Measurements from ENCODE around the gene NTPCR.

NTPCR gene

GRCh38 chr1:232949636-232950196 is 695 bp upstream of the NTPCR start:
- DNase-seq (ENCODE audit: low read depth, low spot score): no peak
- TF ChIP-seq, protein P1, sequence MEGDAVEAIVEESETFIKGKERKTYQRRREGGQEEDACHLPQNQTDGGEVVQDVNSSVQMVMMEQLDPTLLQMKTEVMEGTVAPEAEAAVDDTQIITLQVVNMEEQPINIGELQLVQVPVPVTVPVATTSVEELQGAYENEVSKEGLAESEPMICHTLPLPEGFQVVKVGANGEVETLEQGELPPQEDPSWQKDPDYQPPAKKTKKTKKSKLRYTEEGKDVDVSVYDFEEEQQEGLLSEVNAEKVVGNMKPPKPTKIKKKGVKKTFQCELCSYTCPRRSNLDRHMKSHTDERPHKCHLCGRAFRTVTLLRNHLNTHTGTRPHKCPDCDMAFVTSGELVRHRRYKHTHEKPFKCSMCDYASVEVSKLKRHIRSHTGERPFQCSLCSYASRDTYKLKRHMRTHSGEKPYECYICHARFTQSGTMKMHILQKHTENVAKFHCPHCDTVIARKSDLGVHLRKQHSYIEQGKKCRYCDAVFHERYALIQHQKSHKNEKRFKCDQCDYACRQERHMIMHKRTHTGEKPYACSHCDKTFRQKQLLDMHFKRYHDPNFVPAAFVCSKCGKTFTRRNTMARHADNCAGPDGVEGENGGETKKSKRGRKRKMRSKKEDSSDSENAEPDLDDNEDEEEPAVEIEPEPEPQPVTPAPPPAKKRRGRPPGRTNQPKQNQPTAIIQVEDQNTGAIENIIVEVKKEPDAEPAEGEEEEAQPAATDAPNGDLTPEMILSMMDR (IDR thresholded peaks at IDR 0.05; ENCODE audit: low read depth, low read length): no peak
- H3K4me3 ChIP-seq (ENCODE audit: low read depth, low read length): peak overlapping the region; percentile 87
- in situ Hi-C loops (cut with HindIII; ENCODE audit: low sequenced_read_pairs): no loop called here

DNA sequence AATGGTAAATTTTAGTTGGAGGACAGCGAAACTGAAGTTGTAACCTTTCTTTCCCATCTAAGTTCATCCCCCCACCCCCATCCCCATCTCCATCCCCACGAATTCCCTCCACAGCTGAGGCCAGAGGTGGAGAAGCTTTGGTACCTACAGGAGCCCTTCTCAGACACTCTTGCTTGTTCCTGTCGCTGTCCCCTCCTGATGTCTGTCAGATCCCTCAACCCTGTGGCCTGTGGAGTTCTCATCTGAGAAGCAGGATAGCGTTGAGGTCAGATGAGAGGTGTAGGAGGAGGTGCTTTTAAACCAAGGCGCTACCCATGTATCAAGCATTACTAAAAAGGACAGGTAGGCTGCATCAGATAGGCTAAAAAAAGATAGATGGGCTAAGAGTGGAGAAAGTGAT is 769 bp downstream of the NTPCR start:
- peak overlapping the region; percentile 87 for H3K4me3 ChIP-seq (ENCODE audit: low read depth, low read length)
- in situ Hi-C loops (cut with HindIII; ENCODE audit: low sequenced_read_pairs): no loop called here
- TF ChIP-seq, protein P1 (IDR thresholded peaks at IDR 0.05; ENCODE audit: low read depth, low read length): no peak
- no peak for DNase-seq (ENCODE audit: low read depth, low spot score)

GRCh38 chr1:232951605-232952004 is 1.2 kb downstream of the NTPCR start:
- in situ Hi-C loops (cut with HindIII; ENCODE audit: low sequenced_read_pairs): no loop called here
- no peak overlapping the region for H3K4me3 ChIP-seq (ENCODE audit: low read depth, low read length)
- TF ChIP-seq, protein P1 (IDR thresholded peaks at IDR 0.05; ENCODE audit: low read depth, low read length): no peak
- DNase-seq (ENCODE audit: low read depth, low spot score): no peak

DNA sequence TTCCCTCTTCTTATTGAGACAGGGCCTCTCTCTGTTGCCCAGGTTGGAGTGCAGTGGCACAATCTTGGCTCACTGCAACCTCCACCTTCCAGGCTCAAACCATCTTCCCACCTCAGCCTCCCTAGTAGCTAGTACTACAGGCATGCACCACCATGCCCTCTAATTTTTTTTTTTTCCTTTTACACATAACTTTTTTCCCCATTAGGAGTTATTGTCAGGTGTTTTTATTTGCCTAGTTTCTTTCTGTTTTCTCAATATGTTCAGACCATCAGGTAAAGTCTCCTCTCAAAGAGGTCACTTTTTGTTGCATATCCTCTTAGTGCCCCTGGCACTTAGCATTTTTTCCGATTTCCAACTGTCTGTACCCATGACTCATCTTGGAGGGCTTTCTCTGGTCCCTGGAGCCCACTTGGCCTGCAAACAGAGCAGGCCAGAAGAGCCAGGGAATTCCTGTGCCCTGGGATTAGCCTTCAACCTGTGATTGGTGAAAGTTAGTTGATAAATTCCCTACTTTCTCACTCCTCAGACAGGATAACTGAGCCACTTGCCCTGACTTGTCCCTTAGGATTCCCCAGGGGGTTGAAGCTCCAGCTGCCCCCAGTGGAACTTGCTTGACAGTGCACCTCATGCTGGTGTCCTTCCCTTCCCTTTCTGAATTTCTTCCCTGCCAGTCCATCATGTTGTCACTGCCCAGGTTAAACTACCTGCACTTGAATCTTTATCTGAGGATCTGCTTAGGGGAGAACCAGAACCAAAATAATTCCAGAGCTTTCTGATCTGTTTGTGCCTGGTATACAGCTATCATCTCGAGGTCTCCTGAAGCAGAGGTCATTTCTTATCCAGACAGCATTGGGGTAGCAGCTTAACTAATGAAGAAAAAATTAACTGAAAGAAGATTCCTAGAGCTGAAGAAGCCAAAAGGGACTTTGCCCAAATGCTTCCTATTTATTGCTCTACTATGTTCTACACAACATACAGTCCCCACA is 2.4 kb downstream of the NTPCR start:
- in situ Hi-C loops (cut with HindIII; ENCODE audit: low sequenced_read_pairs): no loop called here
- H3K4me3 ChIP-seq (ENCODE audit: low read depth, low read length): no peak overlapping the region
- peak; percentile 49 for DNase-seq (ENCODE audit: low read depth, low spot score)
- TF ChIP-seq, protein P1 (IDR thresholded peaks at IDR 0.05; ENCODE audit: low read depth, low read length): peak; percentile 68

DNA sequence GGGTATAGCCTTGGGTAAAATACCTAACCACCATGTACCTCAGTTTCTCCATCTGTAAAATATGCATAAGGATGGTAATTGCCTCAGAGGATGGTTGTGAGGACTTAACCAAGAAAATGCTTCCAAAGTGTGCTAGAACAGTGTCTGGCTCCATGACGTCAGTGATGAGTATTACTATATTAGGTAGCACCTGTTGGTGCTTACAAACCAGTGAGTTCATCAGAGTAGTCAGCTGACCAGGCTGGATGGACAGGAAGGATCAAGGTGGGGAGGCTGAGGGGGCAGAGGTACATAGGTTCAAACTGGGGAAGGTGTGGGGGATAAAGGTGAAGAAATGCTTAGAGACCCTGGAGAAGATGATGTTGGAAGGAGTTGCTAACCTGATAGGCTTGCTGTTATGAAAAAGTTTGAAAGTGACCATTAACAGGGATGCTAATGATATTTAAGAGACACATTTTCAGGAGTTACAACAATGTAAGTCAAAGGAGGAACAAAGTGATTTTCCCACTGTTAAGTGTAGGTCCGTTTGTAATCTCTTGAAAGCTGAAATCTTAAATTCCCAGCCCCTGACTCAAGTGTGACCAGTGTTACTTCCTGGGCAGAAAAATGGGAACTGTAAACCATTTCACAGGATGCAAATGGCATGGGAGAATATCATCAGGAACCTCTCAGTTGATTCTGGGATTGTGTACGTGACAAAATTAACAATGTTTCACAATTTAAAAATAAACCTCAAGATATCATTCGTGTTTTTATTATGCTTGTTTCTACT is 4.4 kb downstream of the NTPCR start:
- TF ChIP-seq, protein P1 (IDR thresholded peaks at IDR 0.05; ENCODE audit: low read depth, low read length): no peak
- peak; percentile 11 for DNase-seq (ENCODE audit: low read depth, low spot score)
- in situ Hi-C loops (cut with HindIII; ENCODE audit: low sequenced_read_pairs): no loop called here
- no peak overlapping the region for H3K4me3 ChIP-seq (ENCODE audit: low read depth, low read length)

DNA sequence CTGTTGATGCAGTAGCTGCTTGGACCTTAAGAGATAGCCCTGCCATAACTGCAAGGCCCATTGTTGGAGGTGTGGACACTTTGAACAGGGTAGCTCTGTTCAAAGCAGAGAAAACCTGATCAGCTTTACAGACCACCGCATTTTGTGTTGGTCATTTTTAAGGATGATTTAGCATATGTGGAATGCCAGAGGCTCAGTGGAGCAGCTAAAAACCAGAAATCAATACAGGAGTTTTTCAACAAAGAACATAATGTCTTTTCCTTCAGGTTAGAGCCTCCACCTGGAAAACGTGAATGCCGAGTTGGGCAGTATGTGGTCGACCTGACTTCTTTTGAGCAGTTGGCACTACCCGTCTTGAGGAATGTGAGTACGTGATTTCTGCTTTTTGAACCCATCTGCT is 5.7 kb downstream of the NTPCR start:
- DNase-seq (ENCODE audit: low read depth, low spot score): no peak
- no peak overlapping the region for H3K4me3 ChIP-seq (ENCODE audit: low read depth, low read length)
- in situ Hi-C loops (cut with HindIII; ENCODE audit: low sequenced_read_pairs): no loop called here
- TF ChIP-seq, protein P1 (IDR thresholded peaks at IDR 0.05; ENCODE audit: low read depth, low read length): no peak
